Gastroesophageal sphincter (tissue), 4 donors: ENCODE results near the gene HMOX1. TPM values are rescaled to one million over a fixed set of nuclear protein-coding genes. Genes with fewer than 3 reads are reported as not detected.

Experiments
- ATAC-seq: fragments of 150-250 bp; one replicate; pipeline ENCODE4 v1.9.1; 2016; ENCODE audit warnings: mild to moderate bottlenecking, moderate library complexity
- H3K27ac ChIP-seq, 4 donors: fragments of 200-600 bp; sonication (generic) in 3 of 4; 1 replicate in 3 of 4; 2 replicates in 1 of 4; pipeline ENCODE4 v1.5.1; 2016 to 2019
- H3K27me3 ChIP-seq: fragments of 200-600 bp; sonication (generic); one replicate; pipeline ENCODE4 v1.5.1; 2019
- H3K36me3 ChIP-seq, 2 donors: fragments of 200-600 bp; sonication (generic); one replicate each; pipeline ENCODE4 v1.5.1; 2019; ENCODE audit warnings: control low read depth in 1 of 2
- H3K4me1 ChIP-seq, 3 donors: fragments of 200-600 bp; sonication (generic); 1 replicate in 2 of 3; 2 replicates in 1 of 3; pipeline ENCODE4 v1.5.1; 2016 to 2019; ENCODE audit warnings: control low read depth in 2 of 3
- H3K4me3 ChIP-seq, 2 donors: fragments of 200-600 bp; sonication (generic); one replicate each; pipeline ENCODE4 v1.5.1; 2019; ENCODE audit warnings: mild to moderate bottlenecking in 1 of 2, moderate library complexity in 1 of 2
- H3K9me3 ChIP-seq, 3 donors: fragments of 200-600 bp; sonication (generic); one replicate each; pipeline ENCODE4 v1.5.1; 2017 to 2019; ENCODE audit warnings: control low read depth in 2 of 3
- EP300 ChIP-seq: sonication (generic); formaldehyde crosslinking; IDR thresholded peaks from one replicate; pipeline ENCODE4 v1.6.1; 2017; ENCODE audit warnings: antibody characterized with exemption, mild to moderate bottlenecking
- POLR2A ChIP-seq, 2 donors: fragments of 450-650 bp; IDR thresholded peaks; one replicate each; pipeline ENCODE4 v1.6.1; 2017; ENCODE audit warnings: antibody characterized with exemption in 2 of 2, mild to moderate bottlenecking in 2 of 2, moderate library complexity in 1 of 2
- POLR2AphosphoS5 ChIP-seq: sonication (generic); formaldehyde crosslinking; IDR thresholded peaks from one replicate; pipeline ENCODE4 v1.6.1; 2017; ENCODE audit warnings: antibody characterized with exemption
- WGBS, 2 donors: methylation state at CpG; one replicate each; pipeline ENCODE4 v1.1.5; 2018; ENCODE audit warnings: low coverage in 1 of 2; 5-methylcytosine and 5-hydroxymethylcytosine counted together
- total RNA-seq, 4 donors: library from RNA; depleted of rRNA; stranded (reverse); fragments of >200 nt; gene quantifications; one replicate each; pipeline ENCODE4 v1.1.0, GENCODE V29; 2016
- TF ChIP-seq, protein P1 (sequence below), 4 experiments: fragments of 200-600 bp in 2 of 4; fragments of 450-650 bp in 2 of 4; sonication (generic) in 1 of 4; IDR thresholded peaks; one replicate each; pipeline ENCODE4 v1.5.1; 2017 to 2019; ENCODE audit warnings: antibody characterized with exemption in 4 of 4, mild to moderate bottlenecking in 2 of 4, moderate library complexity in 2 of 4

HMOX1 gene
- total RNA-seq, 4 donors from 2014 or later, result 3.0 to 317 (median 12.7) TPM

GRCh38 chr22:35432228-35432905 lies 51.5 kb downstream of the HMOX1 start:
- no peak for TF ChIP-seq POLR2AphosphoS5
- TF ChIP-seq, protein P1, sequence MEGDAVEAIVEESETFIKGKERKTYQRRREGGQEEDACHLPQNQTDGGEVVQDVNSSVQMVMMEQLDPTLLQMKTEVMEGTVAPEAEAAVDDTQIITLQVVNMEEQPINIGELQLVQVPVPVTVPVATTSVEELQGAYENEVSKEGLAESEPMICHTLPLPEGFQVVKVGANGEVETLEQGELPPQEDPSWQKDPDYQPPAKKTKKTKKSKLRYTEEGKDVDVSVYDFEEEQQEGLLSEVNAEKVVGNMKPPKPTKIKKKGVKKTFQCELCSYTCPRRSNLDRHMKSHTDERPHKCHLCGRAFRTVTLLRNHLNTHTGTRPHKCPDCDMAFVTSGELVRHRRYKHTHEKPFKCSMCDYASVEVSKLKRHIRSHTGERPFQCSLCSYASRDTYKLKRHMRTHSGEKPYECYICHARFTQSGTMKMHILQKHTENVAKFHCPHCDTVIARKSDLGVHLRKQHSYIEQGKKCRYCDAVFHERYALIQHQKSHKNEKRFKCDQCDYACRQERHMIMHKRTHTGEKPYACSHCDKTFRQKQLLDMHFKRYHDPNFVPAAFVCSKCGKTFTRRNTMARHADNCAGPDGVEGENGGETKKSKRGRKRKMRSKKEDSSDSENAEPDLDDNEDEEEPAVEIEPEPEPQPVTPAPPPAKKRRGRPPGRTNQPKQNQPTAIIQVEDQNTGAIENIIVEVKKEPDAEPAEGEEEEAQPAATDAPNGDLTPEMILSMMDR (IDR thresholded peaks at IDR 0.05), result no peak
- no peak for TF ChIP-seq POLR2A (IDR thresholded peaks at IDR 0.05)
- no peak for TF ChIP-seq EP300
- Histone ChIP-seq H3K36me3 (peaks cover 0 to 15% of the 10 kb centered on the region in 2 donors), H3K27ac (peak overlapping the region in 1 of 4 donors; percentile 69), H3K27me3 (no peaks in the 10 kb centered on the region), H3K9me3 (peaks cover 0 to 16% (median 0%) of the 10 kb centered on the region in 3 donors), H3K4me1 (peaks cover 0 to 23% (median 5%) of the 10 kb centered on the region in 3 donors), H3K4me3 (no peak overlapping the region)
- no peak for ATAC-seq
- WGBS, 2 donors, result 70 to 96% methylated on average over 3 to 4 of the region's 13 CpGs

GRCh38 chr22:35434061-35434710 lies 53.3 kb downstream of the HMOX1 start:
- TF ChIP-seq POLR2A (IDR thresholded peaks at IDR 0.05), result no peak
- no peak for TF ChIP-seq POLR2AphosphoS5
- TF ChIP-seq EP300, result no peak
- TF ChIP-seq, protein P1 (IDR thresholded peaks at IDR 0.05), result no peak
- H3K4me3 ChIP-seq, result no peak overlapping the region
- peaks cover 0 to 15% of the 10 kb centered on the region in 2 donors for H3K36me3 ChIP-seq
- H3K27me3 ChIP-seq, result no peaks in the 10 kb centered on the region
- peaks cover 0 to 23% (median 5%) of the 10 kb centered on the region in 3 donors for H3K4me1 ChIP-seq
- peaks cover 0 to 16% (median 0%) of the 10 kb centered on the region in 3 donors for H3K9me3 ChIP-seq
- no peak overlapping the region for H3K27ac ChIP-seq
- WGBS, 2 donors, result 89 to 93% methylated on average over 2 to 4 of the region's 5 CpGs
- ATAC-seq, result no peak

DNA sequence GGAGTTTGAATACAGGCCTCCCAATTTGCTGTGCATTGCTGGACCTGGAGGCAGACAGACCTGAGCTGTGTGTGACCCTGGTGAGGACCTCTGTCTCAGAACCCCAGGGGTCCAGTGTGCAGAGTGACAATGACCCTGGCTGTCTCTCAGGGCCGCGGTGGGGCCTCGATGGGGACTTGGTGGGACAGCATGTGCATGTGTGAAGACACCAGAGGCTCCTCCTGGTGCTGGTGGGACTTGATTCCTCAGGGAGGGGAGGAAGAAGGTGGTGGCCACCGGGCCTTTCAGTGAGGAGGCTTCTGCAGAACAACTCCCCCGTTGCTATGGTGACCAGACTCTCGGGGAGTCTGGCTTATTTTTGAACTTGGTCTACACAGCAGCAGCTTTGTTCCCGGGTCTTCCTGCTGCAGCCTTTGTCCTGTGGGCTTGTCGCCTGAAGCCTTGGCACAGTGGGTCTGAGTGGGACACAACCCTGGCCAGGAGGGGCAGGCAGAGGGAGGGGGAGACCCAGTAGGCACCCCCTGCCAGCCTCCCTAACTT lies 54.4 kb downstream of the HMOX1 start:
- peaks cover 0 to 15% of the 10 kb centered on the region in 2 donors for H3K36me3 ChIP-seq
- H3K4me3 ChIP-seq, result no peak overlapping the region
- H3K27ac ChIP-seq, result no peak overlapping the region
- TF ChIP-seq POLR2A (IDR thresholded peaks at IDR 0.05) (no peak), POLR2AphosphoS5 (no peak), EP300 (no peak)
- TF ChIP-seq, protein P1 (IDR thresholded peaks at IDR 0.05), result no peak
- peaks cover 0 to 23% (median 5%) of the 10 kb centered on the region in 3 donors for H3K4me1 ChIP-seq
- ATAC-seq, result no peak
- no peaks in the 10 kb centered on the region for H3K27me3 ChIP-seq
- 50 to 93% methylated on average over 3 of the region's 8 CpGs for WGBS, 2 donors
- H3K9me3 ChIP-seq, result peaks cover 0 to 16% (median 0%) of the 10 kb centered on the region in 3 donors

DNA sequence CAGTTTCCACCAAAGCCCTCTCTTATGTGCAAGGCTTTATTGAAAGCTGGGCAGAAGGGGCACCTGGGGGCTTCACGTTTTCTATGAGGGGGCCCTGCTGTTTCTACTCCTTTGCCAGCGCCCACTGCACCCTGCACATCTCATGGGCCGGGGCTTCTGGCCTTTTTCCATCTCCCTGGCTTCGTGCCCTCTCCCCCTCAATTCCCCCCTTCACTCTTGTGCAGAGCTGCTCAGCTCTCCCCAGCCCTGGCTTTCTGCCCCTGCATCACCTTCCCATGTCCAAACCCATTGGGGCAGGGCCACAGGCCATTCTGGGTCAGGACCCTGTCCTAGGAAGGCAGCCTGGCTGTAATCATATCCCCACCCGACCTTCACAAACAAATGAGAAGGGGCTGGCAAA lies 55.5 kb downstream of the HMOX1 start:
- Histone ChIP-seq H3K27me3 (no peaks in the 10 kb centered on the region), H3K9me3 (peaks cover 0 to 16% (median 0%) of the 10 kb centered on the region in 3 donors), H3K4me3 (no peak overlapping the region), H3K4me1 (peaks cover 0 to 12% (median under 1%) of the 10 kb centered on the region in 3 donors), H3K27ac (no peak overlapping the region), H3K36me3 (peaks cover 0 to 15% of the 10 kb centered on the region in 2 donors)
- whole genome bisulfite sequencing, 2 donors, result 71% methylated on average over 4 of the region's 5 CpGs; no CpG with 5 or more reads in 1 of the 2 donors
- TF ChIP-seq, protein P1 (IDR thresholded peaks at IDR 0.05), result no peak
- no peak for TF ChIP-seq POLR2AphosphoS5
- TF ChIP-seq POLR2A (IDR thresholded peaks at IDR 0.05), result no peak
- no peak for TF ChIP-seq EP300
- ATAC-seq, result no peak
